ENCODE data around the gene CMTM8. TPM values are rescaled to one million over a fixed set of nuclear protein-coding genes. Genes with fewer than 3 reads are reported as not detected.
"Not testable (repeated sequence)": the region's sequence is repeated elsewhere in the genome, so short reads cannot be mapped to it uniquely, and the experiment has no call there.

Gene CMTM8
- total RNA-seq, 1 donor from 2014 or later = 5.6 TPM

- DNase-seq (ENCODE audit: extremely low read depth, low read depth, low spot score) = no peak
Measured at GRCh38 chr3:32226875-32227500, 11.5 kb upstream of the CMTM8 start.

GRCh38 chr3:32228743-32229142 is 9.7 kb upstream of the CMTM8 start:
- not testable (repeated sequence) for DNase-seq (ENCODE audit: extremely low read depth, low read depth, low spot score)

- no peak for DNase-seq (ENCODE audit: extremely low read depth, low read depth, low spot score)
Measured at GRCh38 chr3:32229565-32229964, 8.9 kb upstream of the CMTM8 start.

DNA sequence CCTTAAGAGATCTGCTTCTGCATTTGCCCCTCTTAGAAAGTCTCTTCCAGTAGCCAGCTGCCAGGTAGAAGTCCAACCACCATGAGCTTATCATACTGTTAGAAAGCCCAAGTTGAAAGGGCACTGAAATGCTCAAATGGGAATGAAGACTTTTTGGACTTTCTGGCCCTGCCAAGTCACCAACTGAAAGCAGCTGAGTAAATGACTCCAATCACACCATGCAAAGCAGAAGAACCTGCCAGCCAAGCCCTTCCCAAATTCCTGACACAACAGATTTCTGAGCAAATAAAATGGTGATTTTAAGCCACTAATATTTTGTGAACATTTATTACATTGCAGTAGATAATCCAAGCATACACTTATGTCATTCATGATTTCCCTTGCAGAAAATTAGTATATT is 2.1 kb upstream of the CMTM8 start:
- DNase-seq (ENCODE audit: extremely low read depth, low read depth, low spot score) = no peak

DNA sequence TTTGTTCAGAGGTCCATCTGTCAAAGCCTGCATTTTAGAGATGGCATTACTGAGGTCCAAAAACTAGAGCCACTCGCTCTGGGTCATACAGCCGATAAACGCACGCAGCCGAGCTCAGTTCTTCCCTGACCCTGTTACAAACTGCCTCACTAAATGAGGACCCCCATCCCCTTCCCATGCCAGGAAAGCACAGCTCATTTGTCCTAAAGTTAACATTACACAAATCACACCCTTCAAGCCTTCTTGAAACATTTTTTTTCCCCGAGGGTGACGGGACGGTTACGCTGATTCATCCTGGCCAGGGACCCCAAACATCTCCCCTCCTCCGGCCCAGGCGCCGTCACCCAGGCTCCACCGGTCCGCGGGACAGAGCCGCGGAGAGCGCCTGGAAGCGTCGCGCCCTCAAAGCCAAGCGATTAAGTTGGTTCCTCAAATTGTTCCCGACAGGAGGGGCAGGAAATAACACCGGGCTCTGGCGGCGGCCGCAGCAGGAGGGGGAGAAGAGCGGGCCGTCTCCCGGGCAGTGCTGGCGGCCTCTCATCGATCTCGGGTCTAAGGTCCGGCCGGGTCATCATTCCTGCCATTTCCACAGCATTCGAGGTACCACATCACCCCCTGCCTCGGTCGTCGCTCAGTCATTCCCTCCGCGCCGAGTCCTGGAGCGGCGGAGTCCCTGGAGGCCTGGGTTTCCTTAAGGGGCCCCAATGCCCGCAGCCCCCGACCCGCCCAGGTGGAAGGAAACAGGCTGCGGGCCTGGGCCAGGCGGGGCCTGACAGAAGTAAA is 619 bp upstream of the CMTM8 start:
- DNase-seq (ENCODE audit: extremely low read depth, low read depth, low spot score) = no peak

- DNase-seq (ENCODE audit: extremely low read depth, low read depth, low spot score) = no peak
Measured at GRCh38 chr3:32239307-32240158, 1.1 kb downstream of the CMTM8 start.

- no peak for DNase-seq (ENCODE audit: extremely low read depth, low read depth, low spot score)
Measured at GRCh38 chr3:32240159-32240545, 1.7 kb downstream of the CMTM8 start.

DNA sequence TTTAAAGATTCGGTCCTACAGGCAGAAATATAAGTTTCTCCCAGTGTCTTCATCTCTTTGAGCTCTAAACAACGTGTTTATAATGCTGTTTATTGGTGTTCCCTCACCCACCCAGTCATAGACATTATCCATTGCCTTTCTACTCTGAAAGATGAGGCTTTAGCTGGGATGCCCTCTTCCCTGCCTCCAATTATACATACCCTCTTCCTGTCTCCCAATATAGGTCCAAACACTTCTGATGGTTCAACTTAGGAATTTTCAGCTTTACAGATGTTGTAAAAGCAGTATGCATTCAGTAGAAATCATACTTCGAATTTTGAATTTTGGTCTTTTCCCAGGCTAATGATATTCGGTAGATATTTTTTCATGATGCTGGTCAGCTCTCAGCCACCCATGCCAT is 2.6 kb downstream of the CMTM8 start:
- DNase-seq (ENCODE audit: extremely low read depth, low read depth, low spot score) = no peak

DNA sequence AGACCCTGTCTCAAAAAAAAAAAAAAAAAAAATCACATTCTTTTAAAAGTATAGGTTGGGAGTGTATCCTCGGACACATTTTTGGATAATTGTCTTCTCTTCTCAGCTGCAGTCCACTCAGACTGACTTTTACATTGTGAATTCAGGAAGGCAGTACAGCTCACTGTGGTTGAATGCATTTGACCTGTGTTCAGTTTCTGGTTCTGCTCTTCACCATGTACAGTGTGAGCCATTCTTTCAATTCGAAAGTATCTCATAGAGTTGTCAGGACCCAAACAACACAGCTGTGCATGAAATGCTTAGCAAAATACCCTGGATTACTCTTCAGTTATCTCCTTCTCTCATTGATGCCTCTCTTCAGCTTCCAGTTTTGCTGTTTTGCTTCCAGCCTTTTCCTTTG is 5.0 kb downstream of the CMTM8 start:
- DNase-seq (ENCODE audit: extremely low read depth, low read depth, low spot score) = no peak

- DNase-seq (ENCODE audit: extremely low read depth, low read depth, low spot score) = no peak
Measured at GRCh38 chr3:32245200-32245599, 6.7 kb downstream of the CMTM8 start.

GRCh38 chr3:32246079-32246675 is 7.7 kb downstream of the CMTM8 start:
- no peak for DNase-seq (ENCODE audit: extremely low read depth, low read depth, low spot score)

- DNase-seq (ENCODE audit: extremely low read depth, low read depth, low spot score) = no peak
Measured at GRCh38 chr3:32249184-32249782, 10.8 kb downstream of the CMTM8 start.

- no peak for DNase-seq (ENCODE audit: extremely low read depth, low read depth, low spot score)
Measured at GRCh38 chr3:32254268-32254667, 15.8 kb downstream of the CMTM8 start.

GRCh38 chr3:32255345-32255744 is 16.9 kb downstream of the CMTM8 start:
- no peak for DNase-seq (ENCODE audit: extremely low read depth, low read depth, low spot score)

DNA sequence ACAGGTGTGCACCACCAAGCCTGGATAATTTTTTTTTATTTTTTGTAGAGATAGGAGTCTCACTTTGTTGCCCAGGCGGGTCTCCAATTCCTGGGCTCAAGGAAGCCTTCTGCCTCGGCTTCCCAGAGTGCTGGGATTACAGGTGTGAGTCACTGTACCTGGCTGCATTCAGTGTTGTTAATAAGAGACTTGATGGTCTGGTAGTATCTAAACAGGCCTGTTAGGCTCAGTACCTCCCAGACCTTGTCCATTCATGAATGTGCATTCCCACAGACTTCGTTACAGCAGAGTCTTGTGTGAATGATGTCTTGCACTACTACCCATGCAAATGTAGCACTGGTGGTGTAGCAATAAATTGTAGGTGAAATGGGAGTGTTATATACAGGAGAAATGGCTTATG is 17.7 kb downstream of the CMTM8 start:
- no peak for DNase-seq (ENCODE audit: extremely low read depth, low read depth, low spot score)

GRCh38 chr3:32257042-32257441 is 18.6 kb downstream of the CMTM8 start:
- DNase-seq (ENCODE audit: extremely low read depth, low read depth, low spot score) = no peak

DNA sequence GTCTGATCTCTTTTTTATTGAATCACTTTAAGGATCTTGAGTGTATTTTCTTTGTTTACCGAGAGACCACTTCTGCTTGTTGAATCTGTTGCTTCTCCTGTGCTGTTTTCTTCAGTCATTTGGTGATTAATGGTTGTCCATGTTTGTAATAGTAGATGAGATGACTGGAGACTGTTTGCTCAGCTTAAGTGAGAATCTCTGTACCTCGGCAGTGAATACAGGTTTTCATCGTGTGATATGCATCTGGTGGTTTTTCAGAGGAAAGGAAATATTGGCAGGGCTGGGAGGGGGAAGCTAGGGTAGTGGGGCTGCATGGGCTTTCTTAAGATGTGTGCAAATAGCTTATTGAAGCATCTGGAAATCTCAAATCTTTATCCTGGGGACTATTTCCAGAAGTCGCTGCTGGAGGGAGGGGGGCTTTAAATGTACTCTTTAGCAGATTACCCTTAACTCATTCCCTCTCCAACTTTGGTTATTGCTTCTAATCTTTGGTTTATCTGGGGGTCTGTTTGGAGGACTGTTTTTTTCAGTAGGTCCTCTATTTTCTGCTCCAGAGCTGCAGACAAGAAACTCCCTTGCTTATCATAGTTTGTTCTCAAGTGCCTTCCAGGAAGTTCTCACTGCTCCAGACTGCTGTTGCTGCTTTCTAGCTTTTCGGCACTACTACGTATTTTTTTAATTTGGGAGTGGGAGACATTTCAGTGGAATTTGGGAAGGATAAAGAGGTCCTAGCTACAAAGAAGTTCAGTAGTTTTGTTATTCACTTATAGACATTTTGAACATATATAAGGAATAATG is 19.4 kb downstream of the CMTM8 start:
- no peak for DNase-seq (ENCODE audit: extremely low read depth, low read depth, low spot score)

- no peak for DNase-seq (ENCODE audit: extremely low read depth, low read depth, low spot score)
Measured at GRCh38 chr3:32258869-32259268, 20.4 kb downstream of the CMTM8 start.

- DNase-seq (ENCODE audit: extremely low read depth, low read depth, low spot score) = no peak
Measured at GRCh38 chr3:32261545-32261944, 23.1 kb downstream of the CMTM8 start.

DNA sequence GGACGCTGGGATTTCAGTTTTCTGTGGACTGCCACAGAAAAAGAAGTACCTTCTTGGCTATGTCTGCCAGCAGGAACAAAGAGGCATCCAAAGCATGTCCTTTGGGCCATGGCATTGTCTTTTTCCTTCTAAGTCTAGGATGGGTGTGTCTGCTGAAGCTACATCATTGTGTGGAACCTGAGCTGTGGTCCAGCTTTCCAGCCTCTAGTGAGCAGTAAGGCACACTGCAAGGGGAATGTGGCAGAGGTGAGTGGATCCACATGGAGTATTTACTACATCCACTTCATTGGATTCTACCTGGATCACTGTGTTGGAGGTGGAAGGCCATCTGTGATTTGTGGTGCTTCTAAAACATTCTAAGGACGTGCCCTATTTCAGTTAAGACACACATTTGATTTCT is 23.7 kb downstream of the CMTM8 start:
- no peak for DNase-seq (ENCODE audit: extremely low read depth, low read depth, low spot score)
